Prostate gland (tissue), 2 donors: ENCODE data around the gene ADAT3. TPM values are rescaled to one million over a fixed set of nuclear protein-coding genes. Genes with fewer than 3 reads are reported as not detected.
A peak's percentile ranks its signal among the peaks of the same experiment; 100 is the strongest.
"Not testable (repeated sequence)": the region's sequence is repeated elsewhere in the genome, so short reads cannot be mapped to it uniquely, and the experiment has no call there.

Experiments used
- DNase-seq: peaks from one replicate; pipeline ENCODE4 v3.0.0-alpha.2; 2019; ENCODE audit warnings: low spot score
- H3K27ac ChIP-seq, 2 donors: fragments of 200-600 bp; sonication (generic); 2 replicates each; pipeline ENCODE4 v1.5.1; 2017 to 2019
- H3K27me3 ChIP-seq: fragments of 200-600 bp; sonication (generic); replicated peaks from 2 replicates; pipeline ENCODE4 v1.5.1; 2019; ENCODE audit not compliant: insufficient read depth
- H3K36me3 ChIP-seq, 2 donors: fragments of 200-600 bp; sonication (generic); 1 replicate in 1 of 2; 2 replicates in 1 of 2; pipeline versions ENCODE4 v1.5.1 to v1.8.1; 2017 to 2019
- H3K4me1 ChIP-seq: fragments of 200-600 bp; sonication (generic); replicated peaks from 2 replicates; pipeline ENCODE4 v1.5.1; 2019
- H3K4me3 ChIP-seq, 2 donors: fragments of 200-600 bp; sonication (generic); 2 replicates each; pipeline ENCODE4 v1.5.1; 2017 to 2019
- H3K9me3 ChIP-seq: fragments of 200-600 bp; sonication (generic); 2 replicates; pipeline ENCODE4 v1.5.1; 2017
- CTCF ChIP-seq, 4 experiments: fragments of 200-600 bp in 2 of 4; fragments of 450-650 bp in 2 of 4; sonication (generic) in 2 of 4; IDR thresholded peaks; 1 replicate in 3 of 4; 2 replicates in 1 of 4; pipeline ENCODE4 v1.5.1; 2016 to 2019; ENCODE audit warnings: antibody characterized with exemption in 4 of 4, mild to moderate bottlenecking in 2 of 4, moderate library complexity in 2 of 4
- POLR2A ChIP-seq: fragments of 450-650 bp; IDR thresholded peaks from one replicate; pipeline ENCODE4 v1.6.1; 2016; ENCODE audit warnings: antibody characterized with exemption, mild to moderate bottlenecking
- POLR2AphosphoS5 ChIP-seq: sonication (generic); formaldehyde crosslinking; IDR thresholded peaks from one replicate; pipeline ENCODE4 v1.6.1; 2017; ENCODE audit warnings: antibody characterized with exemption
- WGBS: methylation state at CpG from one replicate; pipeline ENCODE4 v1.1.5; 2018; 5-methylcytosine and 5-hydroxymethylcytosine counted together
- intact Hi-C: fragments of 100-400 bp; cut with DNase I; formaldehyde crosslinking; loops from one replicate; pipeline ENCODE4 v1.14.2; 2022
- total RNA-seq, 2 donors: library from RNA; depleted of rRNA; stranded (reverse); fragments of >200 nt; gene quantifications; one replicate each; pipeline ENCODE4 v1.1.0, GENCODE V29; 2016

ADAT3 gene
- total RNA-seq, 2 donors from 2014 or later: 17.3 to 25.1 TPM

- Histone ChIP-seq H3K4me1 (peaks cover 24% of the 10 kb centered on the region), H3K4me3 (peak overlapping the region; percentile 5 to 18)
- WGBS: 70% methylated on average over 17 of the region's 25 CpGs
Observed at GRCh38 chr19:1872807-1873523, 32.2 kb upstream of the ADAT3 start.

DNA sequence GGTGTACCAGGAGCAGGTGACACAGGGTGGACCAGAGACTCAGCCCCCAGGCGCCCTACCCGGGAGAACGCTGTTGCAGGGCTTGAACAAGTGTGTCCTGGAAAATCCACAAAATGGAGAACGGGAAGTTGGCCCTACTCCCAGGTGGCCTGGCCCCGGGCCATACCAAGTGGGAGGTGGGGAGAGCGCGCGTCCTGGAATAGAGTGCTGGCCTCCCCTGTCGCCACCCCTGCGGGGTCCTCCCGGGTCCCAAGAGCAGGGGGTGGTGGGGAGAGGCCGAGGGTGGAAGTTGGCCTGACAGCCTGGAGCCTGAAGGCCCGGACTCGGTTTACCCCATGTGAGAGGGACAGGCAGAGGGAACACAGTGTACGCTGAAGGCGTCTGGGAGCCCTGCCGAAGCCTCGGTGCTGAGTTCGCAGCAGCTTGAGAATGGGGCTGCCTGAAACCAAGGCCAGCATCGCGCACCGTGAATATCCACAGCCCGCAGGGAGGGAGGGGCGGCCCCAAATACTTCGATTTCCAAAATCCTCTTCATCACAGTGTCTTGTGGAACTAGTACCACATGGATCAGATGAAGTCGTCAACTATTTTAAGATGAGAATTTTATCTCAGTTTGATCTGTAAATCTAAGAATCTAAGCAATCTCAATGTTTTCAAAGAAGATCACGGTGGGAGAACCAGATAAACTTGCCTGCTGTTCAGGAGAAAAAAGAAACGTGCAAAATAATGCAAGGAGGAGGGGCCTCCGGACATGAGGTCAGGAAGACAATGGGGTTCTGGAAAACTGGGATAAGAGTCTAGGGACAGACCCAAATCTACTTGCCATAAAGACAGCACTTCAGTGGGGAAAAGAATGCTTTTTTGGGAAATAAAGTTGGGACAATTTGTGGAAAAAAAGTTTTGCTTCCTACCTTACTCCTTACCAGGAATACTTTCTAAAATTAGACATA, 31.4 kb upstream of the ADAT3 start:
- no peaks in the 10 kb centered on the region for H3K27me3 ChIP-seq
- peak overlapping the region; percentile 80 to 93 for H3K27ac ChIP-seq
- no peaks in the 10 kb centered on the region for H3K9me3 ChIP-seq
- H3K4me3 ChIP-seq: peak overlapping the region; percentile 5 to 18
- WGBS: 17% methylated on average over 29 of the region's 29 CpGs
- no peak for DNase-seq
- TF ChIP-seq POLR2AphosphoS5 (peak; percentile 6), POLR2A (no peak), CTCF (IDR thresholded peaks at IDR 0.05) (no peak)
- no peaks in the 10 kb centered on the region for H3K36me3 ChIP-seq
- peaks cover 24% of the 10 kb centered on the region for H3K4me1 ChIP-seq
- intact Hi-C loops: no loop called here

More at GRCh38 chr19:1872807-1873523, 32.2 kb upstream of the ADAT3 start:
- no peak for DNase-seq
- H3K27ac ChIP-seq: peak overlapping the region; percentile 80 to 93
- no peaks in the 10 kb centered on the region for H3K36me3 ChIP-seq
- no peaks in the 10 kb centered on the region for H3K9me3 ChIP-seq
- intact Hi-C loops: no loop called here
- TF ChIP-seq CTCF (IDR thresholded peaks at IDR 0.05): no peak
- TF ChIP-seq POLR2AphosphoS5: no peak
- TF ChIP-seq POLR2A: no peak
- no peaks in the 10 kb centered on the region for H3K27me3 ChIP-seq

DNA sequence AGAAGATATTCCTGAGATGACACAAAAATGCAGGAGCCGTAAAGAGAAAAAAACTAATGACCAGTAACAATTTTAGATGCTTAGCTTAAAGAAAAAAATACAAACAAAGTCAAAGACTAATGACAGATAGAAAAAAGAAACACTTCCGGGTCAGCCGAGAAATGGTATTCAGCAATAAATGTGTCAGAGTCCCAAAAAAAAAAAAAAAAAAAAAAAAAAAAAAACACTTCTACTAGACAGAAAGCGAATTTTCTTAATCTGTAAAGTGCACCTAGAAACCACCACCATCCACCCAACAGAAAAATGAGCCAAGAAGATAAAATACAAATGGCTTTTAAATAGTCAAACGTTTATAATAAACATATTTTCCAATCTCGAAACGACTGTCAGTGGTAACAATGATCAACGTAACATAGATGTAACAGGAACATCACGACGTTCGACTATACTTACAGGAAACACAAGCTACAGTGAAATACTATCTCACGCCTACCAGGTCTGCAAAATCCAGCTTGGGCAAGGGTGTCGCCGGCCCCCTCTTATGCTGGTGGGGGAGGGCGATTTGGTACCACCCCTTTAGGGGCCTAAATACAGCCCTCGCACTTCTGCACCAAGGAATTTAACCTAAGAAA, 30.5 kb upstream of the ADAT3 start:
- DNase-seq: no peak

DNA sequence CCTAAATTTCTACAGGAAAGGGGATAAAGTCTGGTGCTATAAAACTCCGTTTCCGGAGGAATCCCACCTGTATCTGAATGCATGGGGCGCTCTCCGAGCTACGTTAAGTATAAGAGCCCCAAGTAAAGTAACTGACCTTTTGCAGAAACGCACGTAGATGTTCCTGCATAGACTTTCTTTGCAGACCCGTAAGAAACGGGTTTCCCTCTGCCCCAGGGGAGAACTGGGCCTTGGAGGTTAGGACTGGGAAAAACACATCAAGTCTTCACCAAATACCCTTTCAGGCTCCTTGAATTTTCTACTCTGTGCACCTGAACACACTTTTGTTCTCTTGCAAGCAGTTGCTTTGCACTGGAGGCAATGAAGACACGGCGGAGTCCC, 29.9 kb upstream of the ADAT3 start:
- H3K36me3 ChIP-seq, H3K9me3 ChIP-seq, DNase-seq, H3K27me3 ChIP-seq, intact Hi-C loops: not testable (repeated sequence)
- Histone ChIP-seq H3K4me1 (peaks cover 24% of the 10 kb centered on the region), H3K27ac (peak overlapping the region; percentile 80 to 93), H3K4me3 (peak overlapping the region; percentile 93 to 97)
- WGBS: 3% methylated on average over 11 of the region's 11 CpGs

More for the DNA sequence above, 30.5 kb upstream of the ADAT3 start:
- no peaks in the 10 kb centered on the region for H3K27me3 ChIP-seq
- 7% methylated on average over 16 of the region's 16 CpGs for WGBS
- H3K4me1 ChIP-seq: peaks cover 24% of the 10 kb centered on the region
- no peaks in the 10 kb centered on the region for H3K36me3 ChIP-seq
- intact Hi-C loops: no loop called here
- peak overlapping the region; percentile 80 to 93 for H3K27ac ChIP-seq
- no peak for TF ChIP-seq CTCF (IDR thresholded peaks at IDR 0.05)
- TF ChIP-seq POLR2A: no peak
- TF ChIP-seq POLR2AphosphoS5: no peak
- no peaks in the 10 kb centered on the region for H3K9me3 ChIP-seq
- peak overlapping the region; percentile 93 to 97 for H3K4me3 ChIP-seq
